GM12878 (cell line): ENCODE results near the gene IP6K3. TPM values are rescaled to one million over a fixed set of nuclear protein-coding genes. Genes with fewer than 3 reads are reported as not detected.

Source experiments
- ATAC-seq: fragments of 200-7000 bp; cut with Tn5 transposase; 3 replicates; pipeline ENCODE4 v1.9.1; 2020; ENCODE audit warnings: mild to moderate bottlenecking, moderate library complexity
- BruUV-seq: library from RNA; stranded (reverse); fragments of 400-500 nt; replicated peaks from 2 replicates; lab custom pipeline; 2021; lab: Mats Ljungman, UMichigan
- CTCF ChIA-PET: fragments of 300-600 bp; sonication (Branson Sonifier 250); formaldehyde crosslinking; extraction: SDS; loops from one replicate; lab custom pipeline; 2021; ENCODE audit warnings: inconsistent platforms; lab: Yijun Ruan, JAX
- POLR2A ChIA-PET: fragments of 350-600 bp; formaldehyde crosslinking; extraction: SDS; loops from one replicate; lab custom pipeline; 2021; ENCODE audit warnings: inconsistent platforms; lab: Charles Lee
- RAD21 ChIA-PET: fragments of 300-600 bp; sonication (Branson Sonifier 250); formaldehyde crosslinking; loops from one replicate; lab custom pipeline; 2023; ENCODE audit warnings: antibody characterized with exemption; ENCODE audit not compliant: unreplicated experiment; lab: Charles Lee
- SMC1A ChIA-PET: fragments of 300-600 bp; sonication (Branson Sonifier 250); formaldehyde crosslinking; loops from one replicate; lab custom pipeline; 2023; ENCODE audit not compliant: unreplicated experiment, uncharacterized antibody; lab: Charles Lee
- DNase-seq: peaks from one replicate; pipeline ENCODE4 v3.0.0-alpha.2; 2011; ENCODE audit warnings: low read depth, low spot score
- FAIRE-seq: peaks from 3 replicates; lab custom pipeline; 2011; peaks lifted over from hg19 to GRCh38; lab: Jason Lieb, UNC
- H2AFZ ChIP-seq: 2 replicates; pipeline ENCODE4 v1.6.0; 2011; ENCODE audit warnings: low read depth, low read length, control low read depth; ENCODE audit not compliant: control insufficient read depth
- H3K27ac ChIP-seq: 2 replicates; pipeline ENCODE4 v1.5.1; 2011; ENCODE audit warnings: control low read depth; ENCODE audit not compliant: control insufficient read depth, insufficient read depth
- H3K27me3 ChIP-seq, 2 experiments: replicated peaks in 1 of 2; 2 replicates each; pipeline versions ENCODE4 v1.6.0 to v1.6.1; 2011; ENCODE audit warnings: low read length in 1 of 2; ENCODE audit not compliant: control insufficient read depth in 2 of 2, insufficient read depth in 2 of 2
- H3K36me3 ChIP-seq, 2 experiments: 2 replicates each; pipeline ENCODE4 v1.5.1; 2011; ENCODE audit warnings: low read length in 1 of 2; ENCODE audit not compliant: control insufficient read depth in 2 of 2, insufficient read depth in 2 of 2
- H3K4me1 ChIP-seq: 2 replicates; pipeline ENCODE4 v1.6.1; 2011; ENCODE audit warnings: mild to moderate bottlenecking, low read length, moderate library complexity, mixed read lengths; ENCODE audit not compliant: control insufficient read depth, insufficient read depth
- H3K4me2 ChIP-seq: 2 replicates; pipeline ENCODE4 v1.6.0; 2011; ENCODE audit warnings: control low read depth; ENCODE audit not compliant: control insufficient read depth, insufficient read depth
- H3K4me3 ChIP-seq: fragments of 200-600 bp; sonication (generic); 2 replicates; pipeline ENCODE4 v1.5.1; 2016
- H3K79me2 ChIP-seq: 2 replicates; pipeline ENCODE4 v1.6.0; 2011; ENCODE audit warnings: low read length; ENCODE audit not compliant: control insufficient read depth, insufficient read depth
- H3K9ac ChIP-seq: 2 replicates; pipeline ENCODE4 v1.8.0; 2011; ENCODE audit warnings: low read length, control low read depth, mixed read lengths; ENCODE audit not compliant: control insufficient read depth, insufficient read depth
- H3K9me3 ChIP-seq: replicated peaks from 3 replicates; pipeline ENCODE4 v1.5.1; 2011; ENCODE audit warnings: mild to moderate bottlenecking, low read length; ENCODE audit not compliant: control insufficient read depth, insufficient read depth
- H4K20me1 ChIP-seq: 2 replicates; pipeline ENCODE4 v1.6.0; 2011; ENCODE audit not compliant: control insufficient read depth, insufficient read depth
- CHD2 ChIP-seq: IDR thresholded peaks from 2 replicates; pipeline ENCODE4 v1.6.1; 2011; ENCODE audit warnings: low read depth, low read length, improper control_type of control experiment, borderline replicate concordance
- EGR1 ChIP-seq, 2 experiments: IDR thresholded peaks; 1 replicate in 1 of 2; 2 replicates in 1 of 2; pipeline ENCODE4 v1.6.1; 2011 to 2012; ENCODE audit warnings: low read depth in 2 of 2, low read length in 2 of 2, borderline replicate concordance in 1 of 2, mild to moderate bottlenecking in 1 of 2, moderate library complexity in 1 of 2
- HDGF ChIP-seq: fragments of 450-650 bp; IDR thresholded peaks from 2 replicates; pipeline ENCODE4 v1.6.1; 2016; ENCODE audit warnings: antibody characterized with exemption
- MLLT1 ChIP-seq: fragments of 450-650 bp; IDR thresholded peaks from 2 replicates; pipeline ENCODE4 v1.6.1; 2016; ENCODE audit warnings: mild to moderate bottlenecking
- MTA2 ChIP-seq: fragments of 450-650 bp; IDR thresholded peaks from 2 replicates; pipeline ENCODE4 v1.6.1; 2016; ENCODE audit warnings: low read depth, mild to moderate bottlenecking, moderate library complexity
- NBN ChIP-seq: fragments of 450-650 bp; IDR thresholded peaks from 2 replicates; pipeline ENCODE4 v1.6.1; 2016
- PBX3 ChIP-seq: IDR thresholded peaks from 2 replicates; pipeline ENCODE4 v1.6.1; 2011; ENCODE audit warnings: mild to moderate bottlenecking, low read depth, low read length, moderate library complexity; ENCODE audit not compliant: insufficient replicate concordance
- PKNOX1 ChIP-seq: fragments of 450-650 bp; IDR thresholded peaks from 2 replicates; pipeline ENCODE4 v1.6.1; 2016; ENCODE audit warnings: mild to moderate bottlenecking
- SIN3A ChIP-seq: IDR thresholded peaks from 2 replicates; pipeline ENCODE4 v1.6.1; 2012; ENCODE audit warnings: low read depth, low read length, improper control_type of control experiment
- SMARCA5 ChIP-seq: fragments of 450-650 bp; IDR thresholded peaks from 2 replicates; pipeline ENCODE4 v1.6.1; 2017; ENCODE audit warnings: mild to moderate bottlenecking
- SMC3 ChIP-seq: IDR thresholded peaks from 2 replicates; pipeline ENCODE4 v1.6.1; 2011; ENCODE audit warnings: low read length, improper control_type of control experiment, borderline replicate concordance
- STAT3 ChIP-seq: IDR thresholded peaks from 2 replicates; pipeline ENCODE4 v1.6.1; 2011; ENCODE audit warnings: low read depth, low read length, improper control_type of control experiment
- SUZ12 ChIP-seq: fragments of 200-600 bp; sonication (generic); IDR thresholded peaks from one replicate; pipeline ENCODE4 v1.6.1; 2018; ENCODE audit warnings: antibody characterized with exemption, mild to moderate bottlenecking; ENCODE audit not compliant: unreplicated experiment
- TAF1 ChIP-seq: IDR thresholded peaks from 2 replicates; pipeline ENCODE4 v1.6.1; 2011; ENCODE audit warnings: mild to moderate bottlenecking, low read depth, low read length, borderline replicate concordance
- ZBED1 ChIP-seq: IDR thresholded peaks from 2 replicates; pipeline ENCODE4 v1.6.1; 2016; ENCODE audit warnings: borderline replicate concordance
- ZBTB40 ChIP-seq: fragments of 450-650 bp; IDR thresholded peaks from 2 replicates; pipeline ENCODE4 v1.6.1; 2016; ENCODE audit warnings: mild to moderate bottlenecking, moderate library complexity, borderline replicate concordance
- ZNF207 ChIP-seq: fragments of 450-650 bp; IDR thresholded peaks from 2 replicates; pipeline ENCODE4 v1.6.1; 2014; ENCODE audit warnings: antibody characterized with exemption, mild to moderate bottlenecking, borderline replicate concordance
- ZSCAN29 ChIP-seq: fragments of 450-650 bp; IDR thresholded peaks from 2 replicates; pipeline ENCODE4 v1.6.1; 2017; ENCODE audit warnings: mild to moderate bottlenecking, moderate library complexity
- WGBS: methylation state at CpG from one replicate; pipeline ENCODE4 v1.1.6; 2016; ENCODE audit warnings: low lambda C conversion rate; ENCODE audit not compliant: insufficient replicate concordance, insufficient coverage; ENCODE audit errors: missing lambda C conversion rate; 5-methylcytosine and 5-hydroxymethylcytosine counted together
- in situ Hi-C: fragments of 300-500 bp; cut with MboI; formaldehyde crosslinking; loops from 9 replicates; pipeline ENCODE4 v1.14.3; 2018; ENCODE audit warnings: mixed read lengths
- intact Hi-C: fragments of 100-400 bp; cut with micrococcal nuclease; formaldehyde crosslinking; loops from one replicate; pipeline ENCODE4 v1.14.2; 2022; ENCODE audit not compliant: unreplicated experiment
- polyA plus RNA-seq, 11 experiments: library from polyadenylated mRNA; depleted of rRNA in 4 of 11; unstranded in 6 of 11; stranded (reverse) in 5 of 11; fragments of >200 nt; fragmentation: Nextera tagmentation in 4 of 11; fragmentation: Illumina TruSeq in 1 of 11; extraction: Ambion mirVana in 4 of 11; extraction: Trizol in 1 of 11; gene quantifications; 1 replicate in 1 of 11; 2 replicates in 10 of 11; pipeline versions ENCODE4 v1.2.1 to v1.2.3, GENCODE V29; 2011 to 2016; ENCODE audit warnings: inconsistent platforms in 2 of 11, missing spikeins in 2 of 11, low read depth in 1 of 11
- total RNA-seq, 4 experiments: library from RNA; depleted of rRNA in 3 of 4; stranded (reverse); fragments of >200 nt in 3 of 4; fragmentation: Illumina TruSeq in 1 of 4; extraction: Trizol in 1 of 4; gene quantifications; 2 replicates each; pipeline versions ENCODE4 v1.2.1 to v1.2.3, GENCODE V29; 2013 to 2021

Gene IP6K3
- total and polyA plus RNA-seq, 10 of the 15 experiments (the other 5 are each of a cell fraction or from before 2014, with no cell fraction given): 0.02 to 0.15 (median 0.09) TPM; not detected in 7

GRCh38 chr6:33719326-33719987 is 27.2 kb downstream of the IP6K3 start:
- ChIA-PET POLR2A (no interaction called here), SMC1A (no interaction called here), RAD21 (no interaction called here), CTCF (interaction anchor here (0.9 kb wide), 1 partner anchor 8 kb away, joined by 3 read pairs; the partner anchor contains the start of gene UQCC2)
- H3K4me3 ChIP-seq: no peak overlapping the region
- H2AFZ ChIP-seq: no peak overlapping the region
- intact Hi-C loops (no loop called here), in situ Hi-C loops (no loop called here)
- no peak overlapping the region for H3K27ac ChIP-seq
- DNase-seq (no peak), ATAC-seq (no peak), FAIRE-seq (no peak)
- H4K20me1 ChIP-seq: no peaks in the 10 kb centered on the region
- H3K27me3 ChIP-seq: peaks cover 4 to 8% of the 10 kb centered on the region in 2 experiments; a peak in 2 of 4 replicates
- H3K9ac ChIP-seq: no peak overlapping the region
- WGBS: 65% methylated on average over 11 of the region's 11 CpGs
- BruUV-seq: no TSS peak
- no peaks in the 10 kb centered on the region for H3K36me3 ChIP-seq
- H3K9me3 ChIP-seq: no peaks in the 10 kb centered on the region
- H3K4me1 ChIP-seq: peaks cover 12% of the 10 kb centered on the region
- no peaks in the 10 kb centered on the region for H3K79me2 ChIP-seq
- H3K4me2 ChIP-seq: no peak overlapping the region
- TF ChIP-seq SMARCA5: no peak
- TF ChIP-seq ZSCAN29: no peak
- no peak for TF ChIP-seq NBN
- no peak for TF ChIP-seq TAF1
- no peak for TF ChIP-seq MLLT1
- TF ChIP-seq MTA2: no peak
- TF ChIP-seq ZNF207: no peak
- no peak for TF ChIP-seq SIN3A
- no peak for TF ChIP-seq ZBED1
- TF ChIP-seq CHD2: no peak
- TF ChIP-seq PBX3: no peak
- no peak for TF ChIP-seq SUZ12
- no peak for TF ChIP-seq STAT3
- TF ChIP-seq HDGF: no peak
- TF ChIP-seq ZBTB40: no peak
- TF ChIP-seq SMC3: no peak
- TF ChIP-seq EGR1 (IDR thresholded peaks at IDR 0.05; ENCODE audit: borderline replicate concordance in 1 of 2, low read depth in 2 of 2, low read length in 2 of 2): no peak
- TF ChIP-seq PKNOX1: no peak
